Adrenal gland (tissue), 12 donors: ENCODE measurements around the gene DOCK11. TPM values are rescaled to one million over a fixed set of nuclear protein-coding genes. Genes with fewer than 3 reads are reported as not detected.

Experiments
- DNase-seq, 7 donors: peaks; one replicate each; pipeline ENCODE4 v3.0.0-alpha.2; 2019 to 2020
- H3K27ac ChIP-seq, 5 donors: fragments of 200-600 bp; sonication (generic) in 4 of 5; 1 replicate in 3 of 5; 2 replicates in 2 of 5; pipeline versions ENCODE4 v1.5.1 to v1.8.0; 2016 to 2020; ENCODE audit warnings: mild to moderate bottlenecking in 1 of 5
- H3K27me3 ChIP-seq: fragments of 200-600 bp; 2 replicates; pipeline ENCODE4 v1.8.0; 2021
- H3K36me3 ChIP-seq, 2 donors: fragments of 200-600 bp; replicated peaks in 1 of 2; 1 replicate in 1 of 2; 2 replicates in 1 of 2; pipeline versions ENCODE4 v1.5.1 to v1.8.0; 2018 to 2022
- H3K4me1 ChIP-seq, 2 donors: fragments of 200-600 bp; replicated peaks in 1 of 2; 1 replicate in 1 of 2; 2 replicates in 1 of 2; pipeline versions ENCODE4 v1.5.1 to v1.8.0; 2018 to 2021
- H3K4me3 ChIP-seq, 4 donors: fragments of 200-600 bp; sonication (generic) in 3 of 4; one replicate each; pipeline ENCODE4 v1.5.1; 2016 to 2018
- H3K9me3 ChIP-seq, 3 donors: fragments of 200-600 bp; sonication (generic) in 1 of 3; replicated peaks in 1 of 3; 1 replicate in 2 of 3; 2 replicates in 1 of 3; pipeline versions ENCODE4 v1.5.1 to v1.8.0; 2016 to 2021
- CTCF ChIP-seq, 6 experiments: fragments of 450-650 bp in 4 of 6; fragments of 200-600 bp in 2 of 6; sonication (generic) in 1 of 6; IDR thresholded peaks; 1 replicate in 5 of 6; 2 replicates in 1 of 6; pipeline versions ENCODE4 v1.5.1 to v1.8.0; 2016 to 2021; ENCODE audit warnings: antibody characterized with exemption in 6 of 6, mild to moderate bottlenecking in 2 of 6, moderate library complexity in 1 of 6
- POLR2A ChIP-seq, 2 donors: fragments of 450-650 bp; IDR thresholded peaks; one replicate each; pipeline ENCODE4 v1.6.1; 2017; ENCODE audit warnings: antibody characterized with exemption in 2 of 2, mild to moderate bottlenecking in 2 of 2, moderate library complexity in 1 of 2
- WGBS, 4 donors: extraction: QIAGEN DNeasy Blood & Tissue Kit in 2 of 4; methylation state at CpG; one replicate each; pipeline versions ENCODE4 v1.1.5 to v1.1.7; 2013 to 2017; 5-methylcytosine and 5-hydroxymethylcytosine counted together
- intact Hi-C, 2 donors: fragments of 100-400 bp; cut with DNase I; formaldehyde crosslinking; loops; one replicate each; pipeline versions ENCODE4 v1.14.1 to v1.15.0; 2022 to 2023
- polyA plus RNA-seq, 3 donors: library from polyadenylated mRNA; stranded (reverse); fragments of 200-250 nt in 2 of 3; fragments of 350-450 nt in 1 of 3; fragmentation: Illumina TruSeq in 1 of 3; extraction: RNeasy Lipid Tissue Mini Kit (QIAGEN cat#74804) in 1 of 3; gene quantifications; one replicate each; pipeline ENCODE4 v1.2.3, GENCODE V29; 2013 to 2014
- total RNA-seq, 9 donors: library from RNA; depleted of rRNA in 4 of 9; stranded (reverse); fragments of >200 nt in 4 of 9; fragments of 120-200 nt in 1 of 9; fragmentation: NEBNext Ultra II Directional in 1 of 9; extraction: Animal tissue kit (Norgen Biotek cat#: 25700) in 1 of 9; gene quantifications; one replicate each; pipeline versions ENCODE4 v1.1.0 to v1.2.4, GENCODE V29; 2013 to 2023
- donor health status: healthy with polysubstance abuse.
- donor health status: Bipolar disorder and iron deficiency.
- donor health status: DM: yes; HTN: yes; CAD: no.
- donor health status: DM: no; HTN: no; CAD: no.
- donor health status: DM: no; HTN: no; CAD: no.
- donor health status: DM: yes; HTN: yes; CAD: no.

DOCK11 gene
- total and polyA plus RNA-seq, 12 donors, result 4.8 to 28.1 (median 13.2) TPM

- H3K4me3 ChIP-seq, result no peak overlapping the region
- H3K9me3 ChIP-seq, result no peaks in the 10 kb centered on the region
- no peak overlapping the region for H3K27ac ChIP-seq
- WGBS, 4 donors, result 78 to 98% (median 86%) methylated on average over 3 of the region's 3 CpGs
- no peaks in the 10 kb centered on the region for H3K4me1 ChIP-seq
- intact Hi-C loops, result no loop called here
- no peaks in the 10 kb centered on the region for H3K27me3 ChIP-seq
- TF ChIP-seq POLR2A (IDR thresholded peaks at IDR 0.05) (no peak), CTCF (IDR thresholded peaks at IDR 0.05) (no peak)
- no peak for DNase-seq
- H3K36me3 ChIP-seq, result no peaks in the 10 kb centered on the region
Observed at GRCh38 chrX:118493016-118493415, 2.6 kb upstream of the DOCK11 start.

GRCh38 chrX:118493653-118494297 is 1.8 kb upstream of the DOCK11 start:
- WGBS, 4 donors, result 66 to 91% (median 83%) methylated on average over 2 to 3 of the region's 3 CpGs
- no peak overlapping the region for H3K27ac ChIP-seq
- no peaks in the 10 kb centered on the region for H3K9me3 ChIP-seq
- peaks cover 4% of the 10 kb centered on the region for H3K27me3 ChIP-seq
- no peak for DNase-seq
- peaks cover 0 to 3% of the 10 kb centered on the region in 2 donors for H3K4me1 ChIP-seq
- TF ChIP-seq CTCF (IDR thresholded peaks at IDR 0.05), result no peak
- TF ChIP-seq POLR2A (IDR thresholded peaks at IDR 0.05), result no peak
- no peaks in the 10 kb centered on the region for H3K36me3 ChIP-seq
- intact Hi-C loops, result no loop called here
- H3K4me3 ChIP-seq, result no peak overlapping the region

GRCh38 chrX:118495958-118496762 is 545 bp downstream of the DOCK11 start:
- peaks cover 0 to 3% of the 10 kb centered on the region in 2 donors for H3K4me1 ChIP-seq
- intact Hi-C loops, result no loop called here
- peak overlapping the region in 3 of 5 donors; percentile 37 to 79 (median 74) for H3K27ac ChIP-seq
- no peak for TF ChIP-seq POLR2A (IDR thresholded peaks at IDR 0.05)
- peak overlapping the region in 2 of 4 donors; percentile 12 to 74 for H3K4me3 ChIP-seq
- DNase-seq, result peak; percentile 14 to 56 (median 23)
- 0 to 35% (median 16%) methylated on average over 2 to 81 of the region's 81 CpGs for WGBS, 4 donors
- peaks cover 16% of the 10 kb centered on the region for H3K27me3 ChIP-seq
- H3K36me3 ChIP-seq, result no peaks in the 10 kb centered on the region
- no peaks in the 10 kb centered on the region for H3K9me3 ChIP-seq

- Histone ChIP-seq H3K4me1 (peaks cover 0 to 3% of the 10 kb centered on the region in 2 donors), H3K9me3 (no peaks in the 10 kb centered on the region), H3K36me3 (no peaks in the 10 kb centered on the region), H3K4me3 (peak overlapping the region in 1 of 4 donors; percentile 74), H3K27ac (peak overlapping the region in 2 of 5 donors; percentile 47 to 74), H3K27me3 (peaks cover 16% of the 10 kb centered on the region)
- DNase-seq, result no peak
- TF ChIP-seq CTCF (IDR thresholded peaks at IDR 0.05) (no peak), POLR2A (IDR thresholded peaks at IDR 0.05) (no peak)
- intact Hi-C loops, result no loop called here
- 16 to 48% (median 29%) methylated on average over 3 to 13 of the region's 13 CpGs for WGBS, 4 donors
Observed at GRCh38 chrX:118496763-118497079, 1.1 kb downstream of the DOCK11 start.
